ENCODE results near the gene TM9SF1. TPM values are rescaled to one million over a fixed set of nuclear protein-coding genes. Genes with fewer than 3 reads are reported as not detected.
A peak's percentile ranks its signal among the peaks of the same experiment; 100 is the strongest.

Gene TM9SF1
- total and polyA plus RNA-seq, 9 of the 15 experiments (the other 6 are each of a cell fraction or from before 2014, with no cell fraction given), result 5.3 to 20.3 (median 11.8) TPM

- TF ChIP-seq ZNF449 (CRISPR knock-in tag; IDR thresholded peaks at IDR 0.05) (no peak), ZNF316 (IDR thresholded peaks at IDR 0.05) (no peak), ZBTB43 (CRISPR knock-in tag; IDR thresholded peaks at IDR 0.05) (no peak), SRSF3 (IDR thresholded peaks at IDR 0.05; ENCODE audit: insufficient read depth, low read length) (no peak), CHD2 (IDR thresholded peaks at IDR 0.05; ENCODE audit: low read depth, low read length) (peak; percentile 57), ELF1 (tag; IDR thresholded peaks at IDR 0.05) (peak; percentile 80), PHF8 (IDR thresholded peaks at IDR 0.05; ENCODE audit: borderline replicate concordance, low read length) (peak; percentile 70; the same call in 1 of the 2 replicates), GABPB2 (CRISPR knock-in tag; conservative IDR thresholded peaks at IDR 0.05) (no peak), ZNF184 (CRISPR knock-in tag; IDR thresholded peaks at IDR 0.05) (no peak), REST (IDR thresholded peaks at IDR 0.05; ENCODE audit: borderline replicate concordance) (0 out of 2 replicates have a peak, but pooled peaks have one; percentile 11), REST (CRISPR knock-in tag; IDR thresholded peaks at IDR 0.05; ENCODE audit: low read depth) (no peak), ZNF699 (CRISPR knock-in tag; IDR thresholded peaks at IDR 0.05; ENCODE audit: insufficient replicate concordance) (no peak), ZNF24 (IDR thresholded peaks at IDR 0.05) (peak; percentile 60; the same call in 1 of the 2 replicates)
Observed at GRCh38 chr14:24188251-24189058, 6.8 kb downstream of the TM9SF1 start, which contains the start of gene IPO4 (continued).
